Mesenchymal stem cell (in vitro differentiated cells and primary cell): ENCODE data around the gene CYP24A1.

Experiments
- DNase-seq: peaks from one replicate; pipeline ENCODE4 v3.0.0-alpha.2; 2013
- H2AFZ ChIP-seq: one replicate; pipeline ENCODE4 v1.6.1; 2013; ENCODE audit warnings: low read depth, mild to moderate bottlenecking, control low read depth, inconsistent platforms, low read length, moderate library complexity
- H2AK5ac ChIP-seq: 2 replicates; pipeline ENCODE4 v1.6.1; 2013; ENCODE audit warnings: low read length, moderate library complexity, mild to moderate bottlenecking, inconsistent platforms; ENCODE audit not compliant: severe bottlenecking
- H2BK120ac ChIP-seq: one replicate; pipeline ENCODE4 v1.6.1; 2013; ENCODE audit warnings: low read depth, mild to moderate bottlenecking, inconsistent platforms, low read length, moderate library complexity
- H2BK12ac ChIP-seq, 2 experiments: one replicate each; pipeline ENCODE4 v1.6.1; 2013; ENCODE audit warnings: inconsistent platforms in 2 of 2, low read length in 2 of 2, mild to moderate bottlenecking in 2 of 2, moderate library complexity in 2 of 2, control low read depth in 1 of 2
- H2BK15ac ChIP-seq: one replicate; pipeline ENCODE4 v1.6.1; 2013; ENCODE audit warnings: mild to moderate bottlenecking, low read depth, inconsistent platforms; ENCODE audit not compliant: poor library complexity, severe bottlenecking
- H2BK5ac ChIP-seq: 2 replicates; pipeline ENCODE4 v1.6.1; 2013; ENCODE audit warnings: low read depth, mild to moderate bottlenecking, low read length, control low read depth, inconsistent platforms; ENCODE audit not compliant: poor library complexity, severe bottlenecking
- H3K14ac ChIP-seq, 2 experiments: one replicate each; pipeline ENCODE4 v1.6.1; 2013; ENCODE audit warnings: inconsistent platforms in 2 of 2, low read length in 2 of 2, control low read depth in 1 of 2, mild to moderate bottlenecking in 1 of 2, moderate library complexity in 1 of 2
- H3K18ac ChIP-seq, 2 experiments: one replicate each; pipeline ENCODE4 v1.6.1; 2013; ENCODE audit warnings: inconsistent platforms in 2 of 2, low read length in 2 of 2, control low read depth in 1 of 2, low read depth in 1 of 2, mild to moderate bottlenecking in 1 of 2
- H3K23ac ChIP-seq, 2 experiments: one replicate each; pipeline ENCODE4 v1.6.1; 2013; ENCODE audit warnings: inconsistent platforms in 2 of 2, low read length in 2 of 2, mild to moderate bottlenecking in 2 of 2, moderate library complexity in 2 of 2, control low read depth in 1 of 2
- H3K27ac ChIP-seq: 2 replicates; pipeline ENCODE4 v1.5.1; 2013; ENCODE audit warnings: mild to moderate bottlenecking, moderate library complexity, low read length, control low read depth, inconsistent platforms; ENCODE audit not compliant: poor library complexity, severe bottlenecking
- H3K27me3 ChIP-seq, 2 experiments: 2 replicates each; pipeline versions ENCODE4 v1.6.1 to v1.7.0; 2013; ENCODE audit warnings: low read length in 2 of 2, mild to moderate bottlenecking in 2 of 2, moderate library complexity in 2 of 2, control low read depth in 1 of 2, inconsistent platforms in 1 of 2; ENCODE audit not compliant: control insufficient read depth in 1 of 2, insufficient read depth in 1 of 2
- H3K36me3 ChIP-seq, 2 experiments: 2 replicates each; pipeline versions ENCODE4 v1.6.1 to v1.7.0; 2013; ENCODE audit warnings: low read length in 2 of 2, control low read depth in 1 of 2, inconsistent platforms in 1 of 2, low read depth in 1 of 2, mild to moderate bottlenecking in 1 of 2; ENCODE audit not compliant: insufficient read depth in 2 of 2, control insufficient read depth in 1 of 2
- H3K4ac ChIP-seq, 2 experiments: one replicate each; pipeline ENCODE4 v1.6.1; 2013; ENCODE audit warnings: inconsistent platforms in 2 of 2, low read length in 2 of 2, mild to moderate bottlenecking in 2 of 2, moderate library complexity in 2 of 2, control low read depth in 1 of 2, low read depth in 1 of 2
- H3K4me1 ChIP-seq: 2 replicates; pipeline ENCODE4 v1.6.1; 2013; ENCODE audit warnings: low read depth, low read length, control low read depth; ENCODE audit not compliant: control insufficient read depth, insufficient read depth
- H3K4me2 ChIP-seq: 2 replicates; pipeline ENCODE4 v1.6.1; 2013; ENCODE audit warnings: low read length, mild to moderate bottlenecking, inconsistent platforms; ENCODE audit not compliant: poor library complexity, severe bottlenecking
- H3K4me3 ChIP-seq, 2 experiments: 2 replicates each; pipeline versions ENCODE4 v1.5.1 to v1.7.0; 2013; ENCODE audit warnings: low read length in 2 of 2, mild to moderate bottlenecking in 2 of 2, control low read depth in 1 of 2, low read depth in 1 of 2; ENCODE audit not compliant: insufficient read depth in 1 of 2
- H3K79me1 ChIP-seq: replicated peaks from 2 replicates; pipeline ENCODE4 v1.6.1; 2013; ENCODE audit warnings: mild to moderate bottlenecking, control low read depth, low read length, inconsistent platforms; ENCODE audit not compliant: poor library complexity, severe bottlenecking
- H3K9ac ChIP-seq: 2 replicates; pipeline ENCODE4 v1.7.0; 2013; ENCODE audit warnings: mild to moderate bottlenecking, low read length, moderate library complexity
- H3K9me3 ChIP-seq: 2 replicates; pipeline ENCODE4 v1.7.0; 2013; ENCODE audit warnings: mild to moderate bottlenecking, low read length; ENCODE audit not compliant: control insufficient read depth
- H4K8ac ChIP-seq: one replicate; pipeline ENCODE4 v1.6.1; 2013; ENCODE audit warnings: inconsistent platforms, mild to moderate bottlenecking, low read length, moderate library complexity
- H4K91ac ChIP-seq: one replicate; pipeline ENCODE4 v1.6.1; 2013; ENCODE audit warnings: mild to moderate bottlenecking, low read length, inconsistent platforms
- WGBS: methylation state at CpG from one replicate; pipeline ENCODE4 v1.1.7; 2013; ENCODE audit warnings: mixed read lengths; 5-methylcytosine and 5-hydroxymethylcytosine counted together

The CYP24A1 gene

GRCh38 chr20:54116550-54117235, 57.1 kb downstream of the CYP24A1 start:
- Histone ChIP-seq H3K27ac (no peak overlapping the region), H3K4me1 (peaks cover 5% of the 10 kb centered on the region), H4K8ac (no peak overlapping the region), H4K91ac (no peak overlapping the region), H2BK5ac (no peak overlapping the region), H3K18ac (no peak overlapping the region), H3K4me3 (no peak overlapping the region), H2AFZ (no peak overlapping the region), H2AK5ac (no peak overlapping the region), H3K27me3 (no peaks in the 10 kb centered on the region), H2BK120ac (no peak overlapping the region), H3K23ac (no peak overlapping the region), H3K36me3 (no peaks in the 10 kb centered on the region), H2BK15ac (no peak overlapping the region), H2BK12ac (no peak overlapping the region), H3K9me3 (no peaks in the 10 kb centered on the region), H3K79me1 (no peaks in the 10 kb centered on the region), H3K9ac (no peak overlapping the region), H3K14ac (no peak overlapping the region), H3K4me2 (no peak overlapping the region), H3K4ac (no peak overlapping the region)
- no peak for DNase-seq
- WGBS = 86% methylated on average over 3 of the region's 4 CpGs

GRCh38 chr20:54115172-54115854, 58.5 kb downstream of the CYP24A1 start:
- no peak for DNase-seq
- Histone ChIP-seq H3K36me3 (no peaks in the 10 kb centered on the region), H3K79me1 (no peaks in the 10 kb centered on the region), H3K4ac (no peak overlapping the region), H3K9me3 (no peaks in the 10 kb centered on the region), H4K8ac (no peak overlapping the region), H2BK120ac (no peak overlapping the region), H2BK12ac (no peak overlapping the region), H4K91ac (no peak overlapping the region), H3K4me1 (peaks cover 4% of the 10 kb centered on the region), H3K27me3 (no peaks in the 10 kb centered on the region), H3K4me3 (no peak overlapping the region), H2AK5ac (no peak overlapping the region), H3K23ac (no peak overlapping the region), H3K14ac (no peak overlapping the region), H3K18ac (no peak overlapping the region), H3K27ac (no peak overlapping the region), H2AFZ (no peak overlapping the region), H3K4me2 (no peak overlapping the region), H2BK5ac (no peak overlapping the region), H3K9ac (no peak overlapping the region), H2BK15ac (no peak overlapping the region)
- WGBS = 83% methylated on average over 14 of the region's 15 CpGs

GRCh38 chr20:54114109-54114508, 59.7 kb downstream of the CYP24A1 start:
- no peak overlapping the region for H4K8ac ChIP-seq
- H3K4me2 ChIP-seq = no peak overlapping the region
- H3K4me1 ChIP-seq = peaks cover 4% of the 10 kb centered on the region
- 74% methylated on average over 2 of the region's 2 CpGs for WGBS
- H3K27me3 ChIP-seq = no peaks in the 10 kb centered on the region
- no peak for DNase-seq
- H3K9ac ChIP-seq = no peak overlapping the region
- H3K36me3 ChIP-seq = no peaks in the 10 kb centered on the region
- no peak overlapping the region for H2AK5ac ChIP-seq
- no peak overlapping the region for H2BK15ac ChIP-seq
- no peaks in the 10 kb centered on the region for H3K79me1 ChIP-seq
- no peak overlapping the region for H3K4me3 ChIP-seq
- no peak overlapping the region for H2BK12ac ChIP-seq
- no peak overlapping the region for H3K18ac ChIP-seq
- H2BK5ac ChIP-seq = no peak overlapping the region
- H2BK120ac ChIP-seq = no peak overlapping the region
- no peaks in the 10 kb centered on the region for H3K9me3 ChIP-seq
- no peak overlapping the region for H4K91ac ChIP-seq
- no peak overlapping the region for H3K27ac ChIP-seq
- no peak overlapping the region for H3K4ac ChIP-seq
- H3K14ac ChIP-seq = no peak overlapping the region
- no peak overlapping the region for H2AFZ ChIP-seq
- no peak overlapping the region for H3K23ac ChIP-seq

- no peak for DNase-seq
- 89% methylated on average over 2 of the region's 2 CpGs for WGBS
- no peak overlapping the region for H2BK15ac ChIP-seq
- H3K27me3 ChIP-seq = no peaks in the 10 kb centered on the region
- no peak overlapping the region for H3K14ac ChIP-seq
- H3K23ac ChIP-seq = no peak overlapping the region
- no peak overlapping the region for H3K4me3 ChIP-seq
- H2BK12ac ChIP-seq = no peak overlapping the region
- H4K8ac ChIP-seq = no peak overlapping the region
- no peaks in the 10 kb centered on the region for H3K9me3 ChIP-seq
- H3K9ac ChIP-seq = no peak overlapping the region
- no peak overlapping the region for H2BK5ac ChIP-seq
- no peak overlapping the region for H2AK5ac ChIP-seq
- no peak overlapping the region for H3K18ac ChIP-seq
- no peak overlapping the region for H3K27ac ChIP-seq
- H3K79me1 ChIP-seq = no peaks in the 10 kb centered on the region
- no peak overlapping the region for H2BK120ac ChIP-seq
- no peak overlapping the region for H3K4me2 ChIP-seq
- no peak overlapping the region for H3K4ac ChIP-seq
- H3K4me1 ChIP-seq = peaks cover 4% of the 10 kb centered on the region
- H4K91ac ChIP-seq = no peak overlapping the region
- H3K36me3 ChIP-seq = no peaks in the 10 kb centered on the region
- H2AFZ ChIP-seq = no peak overlapping the region
Measured at GRCh38 chr20:54113566-54113965, 60.2 kb downstream of the CYP24A1 start.
